Measurements from ENCODE around the gene IRF5.

Gene IRF5

GRCh38 chr7:128937647-128938543 lies at the start of gene IRF5:
TSS of gene IRF5 (plus strand) at chr7:128937927. CDS start at chr7:128942082, 4,155 bp downstream.
- DNase-seq (peak; percentile 43), ATAC-seq (peak; percentile 17)

DNA sequence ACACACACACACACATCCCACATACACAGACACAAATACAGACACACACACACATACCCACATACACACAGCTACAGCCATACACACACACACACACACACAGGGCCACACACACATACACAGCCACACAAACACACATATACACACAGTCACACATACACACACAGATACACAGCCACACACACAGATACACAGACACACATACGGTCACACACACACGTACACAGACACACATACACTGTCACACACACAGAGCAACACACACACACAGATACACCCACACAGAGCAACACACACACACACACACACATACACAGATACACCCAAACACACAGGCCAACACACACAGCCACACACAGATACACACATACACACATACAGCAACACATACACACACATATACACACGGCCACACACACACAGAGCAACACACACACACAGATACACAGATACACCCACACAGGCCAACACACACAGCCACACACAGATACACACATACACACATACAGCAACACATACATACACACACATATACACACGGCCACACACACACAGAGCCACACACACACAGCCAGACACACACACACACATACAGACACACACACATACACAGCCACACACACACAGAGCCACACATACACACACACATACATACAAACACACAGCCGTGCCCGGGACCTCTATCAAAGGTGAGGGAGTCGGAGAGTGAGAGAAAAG lies 49.5 kb upstream of the IRF5 start:
- ATAC-seq, result no peak
- DNase-seq, result no peak

- DNase-seq (no peak), ATAC-seq (no peak)
Observed at GRCh38 chr7:128888756-128889095, 49.0 kb upstream of the IRF5 start.

DNA sequence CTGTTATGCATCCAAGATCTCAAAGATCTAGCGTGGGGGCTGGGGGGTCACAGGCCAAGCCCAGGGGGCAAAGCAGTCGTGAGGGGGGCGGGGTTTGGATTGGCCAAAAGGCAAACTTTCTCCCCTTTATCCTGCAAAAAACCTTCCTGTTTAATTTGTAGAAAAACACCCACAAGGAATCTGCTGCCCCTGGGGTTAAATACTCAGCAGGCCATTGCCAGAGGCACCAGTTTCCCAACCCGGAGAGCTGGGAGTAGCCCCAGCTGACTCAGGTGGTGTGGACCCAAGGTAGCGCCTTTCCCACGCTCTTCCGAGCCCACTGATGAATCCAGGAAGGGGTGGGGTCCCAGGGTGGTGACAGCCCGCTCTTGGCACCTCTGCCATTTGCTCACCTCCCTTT lies 48.6 kb upstream of the IRF5 start:
- no peak for DNase-seq
- ATAC-seq, result no peak

DNA sequence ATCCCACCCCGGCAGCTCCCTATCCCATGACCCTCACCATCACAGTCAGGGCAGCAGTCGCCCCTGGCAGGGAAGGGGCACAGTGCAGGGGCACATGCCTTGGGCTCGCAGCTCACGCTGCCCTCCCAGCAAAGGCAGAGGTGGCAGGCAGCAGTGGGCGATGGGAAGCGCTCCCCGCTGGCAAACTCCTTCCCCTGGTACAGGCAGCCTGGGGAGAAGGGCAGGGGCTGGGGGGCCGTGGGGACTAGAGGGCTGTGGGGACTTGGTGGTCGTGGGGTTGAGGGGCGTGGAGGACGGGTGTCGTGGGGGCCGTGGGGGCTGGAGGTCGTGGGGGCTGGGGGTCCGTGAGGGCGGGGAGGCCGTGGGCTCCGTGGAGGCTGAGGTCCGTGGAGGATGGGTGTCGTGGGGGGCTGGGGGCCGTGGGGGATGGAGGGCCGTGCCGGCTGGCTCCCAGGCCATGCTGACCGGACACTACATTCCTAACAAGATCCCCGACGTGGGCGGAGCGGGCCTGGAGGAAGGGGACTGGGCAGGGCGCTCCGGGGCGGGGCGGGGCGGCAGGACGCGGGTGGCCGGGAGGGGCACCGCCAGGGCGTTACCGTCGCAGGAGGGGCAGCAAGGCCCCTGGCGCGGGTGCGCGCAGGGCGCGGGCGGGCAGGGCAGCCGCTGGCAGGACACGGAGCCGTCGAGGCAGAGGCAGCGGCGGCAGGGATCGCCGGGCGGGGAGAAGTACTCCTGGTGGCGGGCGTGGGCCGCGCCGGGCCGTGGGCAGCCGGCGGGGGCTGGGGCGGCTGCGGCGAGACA lies 47.2 kb upstream of the IRF5 start:
- DNase-seq, result no peak
- no peak for ATAC-seq

DNA sequence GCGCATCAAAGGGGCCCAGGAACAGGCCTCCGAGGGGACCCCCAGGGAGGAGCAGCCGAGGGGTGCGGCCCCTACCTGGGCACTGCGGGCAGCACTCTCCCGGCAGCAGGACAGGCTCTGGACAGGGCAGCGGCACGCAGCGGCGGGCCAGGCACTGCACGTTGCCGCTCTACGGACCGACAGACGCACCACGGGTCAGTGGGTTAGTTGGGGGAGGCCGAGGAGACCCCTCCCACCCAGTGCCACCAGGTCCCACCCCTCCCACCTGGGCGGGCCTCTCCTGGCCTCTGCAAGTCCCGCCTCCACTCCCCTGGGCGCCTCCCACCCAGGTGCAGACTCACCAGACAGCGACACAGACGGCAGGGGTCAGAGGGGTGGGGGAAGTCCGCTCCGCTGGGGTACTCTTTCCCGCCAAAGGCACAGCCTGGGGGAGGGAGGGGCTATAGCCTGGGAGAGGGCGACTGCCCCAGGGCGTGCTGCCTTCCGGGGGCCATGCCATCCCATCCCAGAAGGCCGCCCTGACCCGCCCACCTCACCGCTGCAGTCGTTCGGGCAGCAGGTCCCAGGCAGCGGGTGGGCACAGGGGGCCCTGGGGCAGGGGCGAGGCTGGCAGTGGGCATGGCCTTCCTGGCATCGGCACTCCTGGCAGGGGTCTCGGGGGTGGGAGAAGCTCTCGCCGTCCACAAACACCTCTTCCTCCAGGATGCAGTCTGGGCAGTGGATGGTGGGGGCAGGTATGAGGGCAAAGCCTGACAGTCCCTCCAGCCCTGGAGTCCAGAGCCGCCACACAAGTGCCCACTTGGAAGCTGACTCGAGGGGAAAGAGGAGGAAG lies 46.4 kb upstream of the IRF5 start:
- DNase-seq (no peak), ATAC-seq (no peak)

DNA sequence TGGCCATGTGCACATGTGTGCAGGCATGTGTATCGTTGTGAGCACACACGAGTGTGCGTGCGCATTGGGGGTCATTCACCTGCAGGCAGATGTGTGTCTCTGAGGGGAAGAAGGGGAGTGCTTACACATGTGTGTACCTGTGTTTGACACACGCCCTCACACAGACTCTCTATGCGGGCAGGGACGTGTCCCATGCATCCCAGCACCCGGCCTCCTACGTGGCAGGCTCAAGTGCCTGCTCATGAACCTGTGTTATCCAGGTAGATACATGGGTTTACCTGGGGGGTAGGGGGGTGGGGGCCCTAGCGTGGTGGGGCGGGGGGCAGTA lies 45.8 kb upstream of the IRF5 start:
- no peak for DNase-seq
- ATAC-seq, result no peak

DNA sequence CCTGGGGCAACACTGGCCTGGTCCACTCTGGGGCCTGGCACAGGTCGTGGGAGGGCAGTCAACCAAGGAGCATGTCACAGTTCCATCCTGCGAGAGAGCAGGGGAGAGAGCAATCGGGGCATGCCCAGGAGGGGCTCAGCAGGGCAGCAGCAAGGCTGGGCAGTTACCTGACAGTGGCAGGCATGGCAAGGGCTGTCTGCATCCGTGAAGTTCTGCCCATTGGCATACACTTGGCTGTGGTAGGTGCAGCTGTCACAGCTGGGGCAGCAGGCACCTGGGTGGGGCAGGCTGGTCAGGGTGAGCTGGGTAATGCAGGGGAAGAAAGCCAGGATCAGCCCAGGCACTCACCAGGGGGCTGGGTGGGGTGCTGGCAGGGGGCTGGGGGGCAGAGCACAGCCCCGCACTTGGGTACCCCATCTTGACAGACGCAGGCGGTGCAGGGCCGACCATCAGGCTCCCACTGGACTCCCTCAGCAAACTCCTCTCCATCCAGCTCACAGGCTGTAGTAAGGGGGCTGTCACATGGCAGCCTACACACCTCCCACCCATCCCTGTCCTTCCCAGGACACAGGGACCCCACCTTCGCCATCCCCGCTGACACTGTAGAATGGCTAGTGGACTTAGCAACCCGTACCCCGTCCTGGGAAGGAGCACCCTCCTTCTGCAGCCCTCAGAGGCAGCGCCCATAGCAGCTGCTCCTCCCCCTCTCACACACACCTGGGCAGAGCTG lies 45.0 kb upstream of the IRF5 start:
- DNase-seq (no peak), ATAC-seq (no peak)

GRCh38 chr7:128893251-128894100 lies 44.3 kb upstream of the IRF5 start:
- ATAC-seq, result peak; percentile 11
- no peak for DNase-seq

DNA sequence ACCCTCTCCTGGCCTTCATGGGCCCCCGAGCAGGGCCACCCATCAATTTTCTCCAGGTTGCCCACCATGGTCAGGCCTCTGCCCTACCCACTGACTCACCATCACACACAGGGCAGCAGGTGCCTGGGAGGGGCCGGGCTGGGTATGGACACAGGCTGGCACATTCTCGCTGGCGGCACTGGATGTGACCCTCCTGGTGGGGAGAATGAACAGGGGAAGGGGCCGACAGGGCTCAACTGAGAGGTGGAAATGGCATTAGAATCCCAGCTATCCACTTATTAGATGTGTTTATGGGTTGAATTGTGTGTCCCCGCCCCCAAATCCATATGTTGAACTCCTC lies 43.7 kb upstream of the IRF5 start:
- ATAC-seq, result peak; percentile 7
- DNase-seq, result no peak

DNA sequence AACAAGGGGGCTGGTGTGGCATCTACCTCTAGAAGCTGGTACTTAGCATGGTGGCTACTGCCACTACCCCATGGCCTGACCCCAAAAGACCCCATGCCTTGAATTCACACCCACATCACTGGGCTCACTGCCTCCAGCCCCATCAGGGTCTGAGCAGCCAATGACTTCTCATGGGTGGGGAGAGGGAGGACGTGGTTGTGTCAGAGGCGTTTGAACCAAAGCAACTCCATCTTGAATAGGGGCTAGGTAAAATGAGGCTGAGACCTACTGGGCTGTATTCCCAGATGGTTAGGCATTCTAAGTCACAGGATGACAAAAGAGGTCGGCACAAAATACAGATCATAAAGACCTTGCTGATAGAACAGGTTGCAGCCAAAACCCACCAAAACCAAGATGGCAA lies 42.4 kb upstream of the IRF5 start:
- DNase-seq (no peak), ATAC-seq (no peak)

DNA sequence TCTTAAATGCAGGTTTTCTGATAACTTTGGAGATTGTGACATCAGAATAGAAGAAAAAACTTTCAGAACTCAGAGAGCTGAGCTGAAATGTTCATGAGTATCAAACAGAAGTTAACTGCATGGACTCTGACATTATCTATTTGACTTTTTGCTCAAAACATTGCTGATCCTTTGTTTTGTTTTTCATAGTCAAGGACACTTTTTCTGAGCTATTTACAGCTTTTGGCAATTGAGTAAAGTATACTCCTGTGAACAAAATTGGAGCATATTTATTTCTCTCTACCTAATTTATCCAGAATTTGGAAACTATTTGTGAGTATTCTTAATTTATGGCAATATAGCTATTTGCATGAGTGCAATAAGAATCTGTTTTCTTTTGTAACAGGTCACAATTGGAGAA lies 38.3 kb upstream of the IRF5 start:
- DNase-seq, result no peak
- no peak for ATAC-seq

DNA sequence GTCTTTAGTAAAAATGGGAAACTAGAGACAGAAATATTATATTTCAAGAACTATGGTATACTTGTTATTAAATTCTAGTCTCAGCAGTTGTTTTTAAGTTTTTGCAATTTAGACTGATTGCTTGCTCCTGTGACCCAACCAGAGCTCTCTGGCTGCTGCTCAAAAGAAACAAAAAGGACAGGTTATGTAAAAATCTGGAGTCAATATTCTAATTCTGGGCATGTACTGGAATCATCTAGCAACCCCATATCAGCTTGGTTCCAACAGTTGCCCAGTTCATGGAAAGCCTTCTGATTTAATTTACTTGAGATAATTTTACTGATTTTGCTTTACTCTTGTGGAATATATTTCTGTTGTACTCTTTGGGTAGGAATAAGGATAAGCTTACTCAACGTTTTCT lies 37.5 kb upstream of the IRF5 start:
- DNase-seq (no peak), ATAC-seq (no peak)

- no peak for DNase-seq
- no peak for ATAC-seq
Observed at GRCh38 chr7:128902761-128903585, 34.8 kb upstream of the IRF5 start.

GRCh38 chr7:128903621-128904361 lies 33.9 kb upstream of the IRF5 start:
- no peak for ATAC-seq

GRCh38 chr7:128904381-128905197 lies 33.1 kb upstream of the IRF5 start:
- peak; percentile 30 for ATAC-seq

More at GRCh38 chr7:128903621-128904361, 33.9 kb upstream of the IRF5 start:
- DNase-seq, result no peak

DNA sequence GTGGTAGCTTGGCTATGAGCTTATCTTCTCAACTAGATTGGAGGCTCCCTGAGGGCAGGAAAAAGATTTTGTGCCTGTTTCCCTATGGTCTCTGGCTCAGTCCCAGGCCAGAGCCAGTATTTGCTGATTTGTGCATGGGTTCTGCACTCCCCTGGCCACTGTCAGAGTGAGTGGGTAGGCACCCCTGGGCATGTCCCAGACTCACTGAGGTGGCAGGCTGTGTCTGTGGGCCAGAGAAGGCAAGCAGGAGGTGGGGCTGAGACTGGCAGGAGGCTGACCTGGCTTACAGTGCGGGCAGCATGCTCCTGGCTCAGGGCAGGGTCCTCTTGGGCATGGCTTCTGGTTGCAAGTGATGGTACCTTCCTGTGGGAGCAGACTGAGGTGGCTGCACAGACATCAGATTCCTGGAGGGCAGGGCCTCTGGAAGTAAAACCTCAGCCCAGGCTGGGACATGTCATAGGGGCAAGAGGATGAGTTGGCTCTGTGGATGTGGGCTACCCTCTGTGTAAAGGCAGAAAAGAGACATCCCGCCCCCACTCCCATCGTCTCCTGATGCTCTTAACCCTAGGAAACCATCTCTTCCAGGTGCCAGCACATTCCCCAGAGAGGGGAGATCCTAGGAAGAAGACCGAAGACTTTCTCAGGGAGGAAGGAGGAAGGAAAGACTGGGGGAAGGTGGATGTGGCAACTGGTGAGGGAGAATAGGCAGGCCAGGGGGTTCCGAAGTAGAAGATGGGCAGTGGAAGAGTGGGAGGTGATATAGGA lies 31.5 kb upstream of the IRF5 start:
- DNase-seq (no peak), ATAC-seq (no peak)

More at GRCh38 chr7:128904381-128905197, 33.1 kb upstream of the IRF5 start:
- DNase-seq, result no peak
